GM23338 (cell line): ENCODE results near the gene PTPRR. TPM values are rescaled to one million over a fixed set of nuclear protein-coding genes. Genes with fewer than 3 reads are reported as not detected.

Experiments used
- ATAC-seq: fragments of 200-7000 bp; cut with Tn5 transposase; 3 replicates; pipeline ENCODE4 v1.9.1; 2020
- DNase-seq: peaks from one replicate; pipeline ENCODE4 v3.0.0-alpha.2; 2015; ENCODE audit warnings: low spot score
- H2AFZ ChIP-seq: fragments of 200-600 bp; sonication (generic); 2 replicates; pipeline ENCODE4 v1.8.0; 2016; ENCODE audit warnings: antibody characterized with exemption, mild to moderate bottlenecking, moderate library complexity
- H3F3A ChIP-seq: fragments of 200-600 bp; sonication (generic); replicated peaks from 2 replicates; pipeline ENCODE4 v1.8.0; 2017; ENCODE audit warnings: antibody characterized with exemption, mixed run types, low read depth
- H3K27ac ChIP-seq: fragments of 200-600 bp; sonication (generic); 2 replicates; pipeline ENCODE4 v1.6.1; 2016; ENCODE audit warnings: low read depth
- H3K27me3 ChIP-seq: fragments of 200-600 bp; sonication (generic); 2 replicates; pipeline ENCODE4 v1.8.0; 2016; ENCODE audit warnings: mild to moderate bottlenecking, mixed run types, moderate library complexity; ENCODE audit not compliant: insufficient read depth
- H3K36me3 ChIP-seq: fragments of 200-600 bp; sonication (generic); 2 replicates; pipeline ENCODE4 v1.8.0; 2016; ENCODE audit warnings: mild to moderate bottlenecking; ENCODE audit not compliant: insufficient read depth
- H3K4me1 ChIP-seq: fragments of 200-600 bp; sonication (generic); 2 replicates; pipeline ENCODE4 v1.8.0; 2016; ENCODE audit warnings: mild to moderate bottlenecking, moderate library complexity; ENCODE audit not compliant: insufficient read depth
- H3K4me2 ChIP-seq: fragments of 200-600 bp; sonication (generic); 2 replicates; pipeline ENCODE4 v1.7.1; 2017; ENCODE audit warnings: mixed run types
- H3K4me3 ChIP-seq: fragments of 200-600 bp; sonication (generic); 2 replicates; pipeline ENCODE4 v1.6.1; 2016; ENCODE audit warnings: mixed run types
- H3K79me2 ChIP-seq: fragments of 200-600 bp; sonication (generic); replicated peaks from 2 replicates; pipeline ENCODE4 v1.8.0; 2017; ENCODE audit warnings: mild to moderate bottlenecking; ENCODE audit not compliant: insufficient read depth
- H3K9me2 ChIP-seq: fragments of 200-600 bp; sonication (generic); 2 replicates; pipeline ENCODE4 v1.8.0; 2017; ENCODE audit not compliant: insufficient read depth
- H4K20me1 ChIP-seq: fragments of 200-600 bp; sonication (generic); replicated peaks from 2 replicates; pipeline ENCODE4 v1.8.0; 2017; ENCODE audit warnings: mild to moderate bottlenecking; ENCODE audit not compliant: insufficient read depth
- H3K27ac Mint-ChIP-seq: 2 replicates; pipeline ENCODE4 v1.8.0; 2020; ENCODE audit warnings: inconsistent platforms, mild to moderate bottlenecking, moderate library complexity, mixed read lengths
- H3K27me3 Mint-ChIP-seq: 3 replicates; pipeline ENCODE4 v1.8.0; 2022; ENCODE audit warnings: low read depth, mild to moderate bottlenecking, moderate library complexity, mixed read lengths, inconsistent platforms; ENCODE audit not compliant: insufficient read depth, poor library complexity
- H3K36me3 Mint-ChIP-seq: 3 replicates; pipeline ENCODE4 v1.8.0; 2021; ENCODE audit warnings: low read depth, mild to moderate bottlenecking, inconsistent platforms, moderate library complexity, mixed read lengths
- H3K4me1 Mint-ChIP-seq: 3 replicates; pipeline ENCODE4 v1.8.0; 2020; ENCODE audit warnings: mild to moderate bottlenecking, inconsistent platforms, mixed read lengths
- H3K4me3 Mint-ChIP-seq: 3 replicates; pipeline ENCODE4 v1.8.0; 2021; ENCODE audit warnings: moderate library complexity, mild to moderate bottlenecking, inconsistent platforms, mixed read lengths
- H3K9me3 Mint-ChIP-seq: 3 replicates; pipeline ENCODE4 v1.8.0; 2020; ENCODE audit warnings: moderate library complexity, mild to moderate bottlenecking, inconsistent platforms, mixed read lengths
- ETS1 ChIP-seq: IDR thresholded peaks from 2 replicates; pipeline ENCODE4 v1.6.1; 2016; ENCODE audit warnings: antibody characterized with exemption
- EZH2 ChIP-seq: fragments of 200-600 bp; sonication (generic); IDR thresholded peaks from one replicate; pipeline ENCODE4 v1.8.0; 2017; ENCODE audit warnings: antibody characterized with exemption, mild to moderate bottlenecking, low read depth; ENCODE audit not compliant: unreplicated experiment
- EZH2phosphoT487 ChIP-seq: fragments of 200-600 bp; sonication (generic); IDR thresholded peaks from one replicate; pipeline ENCODE4 v1.8.1; 2018; ENCODE audit warnings: antibody characterized with exemption; ENCODE audit not compliant: unreplicated experiment
- POLR2AphosphoS5 ChIP-seq: IDR thresholded peaks from 2 replicates; pipeline ENCODE4 v1.6.1; 2016; ENCODE audit warnings: antibody characterized with exemption, low read depth
- REST ChIP-seq: IDR thresholded peaks from one replicate; pipeline ENCODE4 v1.6.1; 2018; ENCODE audit warnings: antibody characterized with exemption; ENCODE audit not compliant: unreplicated experiment
- STAT1 ChIP-seq: IDR thresholded peaks from one replicate; pipeline ENCODE4 v1.6.1; 2016; ENCODE audit warnings: antibody characterized with exemption; ENCODE audit not compliant: unreplicated experiment
- ZNF114 ChIP-seq: fragments of 250-450 bp; sonication (Bioruptor Pico); IDR thresholded peaks from 2 replicates; pipeline ENCODE4 v1.5.0; 2020; ENCODE audit warnings: mild to moderate bottlenecking, moderate library complexity
- ZNF331 ChIP-seq: fragments of 250-450 bp; sonication (Bioruptor Pico); IDR thresholded peaks from 2 replicates; pipeline ENCODE4 v1.5.0; 2020; ENCODE audit warnings: low read depth, mild to moderate bottlenecking, moderate library complexity
- polyA plus RNA-seq: library from polyadenylated mRNA; unstranded; fragments of >200 nt; fragmentation: Nextera tagmentation; extraction: Ambion mirVana; gene quantifications from 2 replicates; pipeline ENCODE4 v1.2.1, GENCODE V29; 2016
- total RNA-seq: library from RNA; depleted of rRNA; stranded (reverse); fragments of >200 nt; shearing (Covaris generic); gene quantifications from 2 replicates; pipeline ENCODE4 v1.2.3, GENCODE V29; 2014
- TF ChIP-seq, protein P1 (sequence below), 2 experiments: fragments of 200-600 bp in 1 of 2; sonication (generic) in 1 of 2; conservative IDR thresholded peaks; 2 replicates each; pipeline versions ENCODE4 v1.5.1 to v1.6.1; 2016 to 2017; ENCODE audit warnings: antibody characterized with exemption in 2 of 2, low read depth in 2 of 2, mild to moderate bottlenecking in 2 of 2, moderate library complexity in 1 of 2

The PTPRR gene
- total and polyA plus RNA-seq, 2 experiments from 2014 or later = 0.26 to 0.76 TPM

- H4K20me1 ChIP-seq = no peaks in the 10 kb centered on the region
- no peaks in the 10 kb centered on the region for H3K4me1 ChIP-seq
- TF ChIP-seq REST = no peak
- no peak for TF ChIP-seq ETS1
- no peak for TF ChIP-seq ZNF331
- Mint-ChIP-seq H3K27ac (no peak within 1 kb of the TSS), H3K27me3 (no peaks in the 10 kb centered on the region), H3K4me1 (no peaks in the 10 kb centered on the region), H3K4me3 (no peak within 1 kb of the TSS), H3K36me3 (no peaks in the 10 kb centered on the region), H3K9me3 (no peaks in the 10 kb centered on the region)
- no peak within 1 kb of the TSS for H2AFZ ChIP-seq
- H3F3A ChIP-seq = no peaks in the 10 kb centered on the region
- ATAC-seq (no peak), DNase-seq (no peak)
- no peak within 1 kb of the TSS for H3K4me3 ChIP-seq
- H3K9me2 ChIP-seq = no peaks in the 10 kb centered on the region; the same call in none of the 2 replicates
- no peak within 1 kb of the TSS for H3K27ac ChIP-seq
- no peaks in the 10 kb centered on the region for H3K27me3 ChIP-seq
- H3K36me3 ChIP-seq = no peaks in the 10 kb centered on the region
- no peaks in the 10 kb centered on the region for H3K79me2 ChIP-seq
- H3K4me2 ChIP-seq = no peak within 1 kb of the TSS
Observed at GRCh38 chr12:70637303-70638085, 283.0 kb downstream of the PTPRR start, which contains the start of gene PTPRB. TSS of gene PTPRB (minus strand) at chr12:70637429. CDS start at chr12:70637395, 34 bp downstream.

DNA sequence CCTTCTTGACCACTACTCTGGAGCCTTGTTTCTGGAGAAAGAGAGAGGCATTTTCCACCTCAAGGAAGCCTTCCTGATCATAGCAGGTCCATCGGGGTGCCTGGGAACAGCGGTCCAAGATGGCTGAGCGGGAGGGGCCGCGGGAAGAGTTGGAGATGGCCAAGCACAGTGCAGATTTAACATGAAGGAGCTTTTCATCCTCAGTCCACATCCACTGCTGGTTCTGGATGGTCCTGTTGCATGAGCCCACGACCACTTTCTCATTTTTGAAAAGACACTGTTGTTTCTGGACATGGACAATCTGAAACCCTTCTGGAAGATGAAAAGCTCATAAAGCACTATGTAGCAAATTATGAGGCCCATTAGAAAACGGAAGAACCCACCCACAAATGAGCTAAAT lies 284.8 kb downstream of the PTPRR start:
- Mint-ChIP-seq H3K9me3 (no peaks in the 10 kb centered on the region), H3K27me3 (no peaks in the 10 kb centered on the region), H3K36me3 (no peaks in the 10 kb centered on the region), H3K4me3 (no peak overlapping the region), H3K27ac (no peak overlapping the region), H3K4me1 (no peaks in the 10 kb centered on the region)
- Histone ChIP-seq H3K4me1 (no peaks in the 10 kb centered on the region), H3K4me3 (no peak overlapping the region), H3K4me2 (no peak overlapping the region), H3K79me2 (no peaks in the 10 kb centered on the region), H3K36me3 (no peaks in the 10 kb centered on the region), H3K27ac (no peak overlapping the region), H3K9me2 (no peaks in the 10 kb centered on the region; the same call in none of the 2 replicates), H3F3A (no peaks in the 10 kb centered on the region), H3K27me3 (no peaks in the 10 kb centered on the region), H4K20me1 (no peaks in the 10 kb centered on the region), H2AFZ (peak overlapping the region; percentile 80; the same call in 1 of the 2 replicates)
- DNase-seq (no peak), ATAC-seq (no peak)
- no peak for TF ChIP-seq EZH2phosphoT487
- no peak for TF ChIP-seq POLR2AphosphoS5
- TF ChIP-seq, protein P1, sequence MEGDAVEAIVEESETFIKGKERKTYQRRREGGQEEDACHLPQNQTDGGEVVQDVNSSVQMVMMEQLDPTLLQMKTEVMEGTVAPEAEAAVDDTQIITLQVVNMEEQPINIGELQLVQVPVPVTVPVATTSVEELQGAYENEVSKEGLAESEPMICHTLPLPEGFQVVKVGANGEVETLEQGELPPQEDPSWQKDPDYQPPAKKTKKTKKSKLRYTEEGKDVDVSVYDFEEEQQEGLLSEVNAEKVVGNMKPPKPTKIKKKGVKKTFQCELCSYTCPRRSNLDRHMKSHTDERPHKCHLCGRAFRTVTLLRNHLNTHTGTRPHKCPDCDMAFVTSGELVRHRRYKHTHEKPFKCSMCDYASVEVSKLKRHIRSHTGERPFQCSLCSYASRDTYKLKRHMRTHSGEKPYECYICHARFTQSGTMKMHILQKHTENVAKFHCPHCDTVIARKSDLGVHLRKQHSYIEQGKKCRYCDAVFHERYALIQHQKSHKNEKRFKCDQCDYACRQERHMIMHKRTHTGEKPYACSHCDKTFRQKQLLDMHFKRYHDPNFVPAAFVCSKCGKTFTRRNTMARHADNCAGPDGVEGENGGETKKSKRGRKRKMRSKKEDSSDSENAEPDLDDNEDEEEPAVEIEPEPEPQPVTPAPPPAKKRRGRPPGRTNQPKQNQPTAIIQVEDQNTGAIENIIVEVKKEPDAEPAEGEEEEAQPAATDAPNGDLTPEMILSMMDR (conservative IDR thresholded peaks at IDR 0.05; ENCODE audit: low read depth in 2 of 2) = no peak
- no peak for TF ChIP-seq REST
- no peak for TF ChIP-seq STAT1
- no peak for TF ChIP-seq EZH2
- TF ChIP-seq ZNF114 (CRISPR knock-in tag) = no peak
- no peak for TF ChIP-seq ZNF331
